ENCODE data around the gene ENTREP3. TPM values are rescaled to one million over a fixed set of nuclear protein-coding genes. Genes with fewer than 3 reads are reported as not detected.

ENTREP3 gene
- total RNA-seq, 2 donors from 2014 or later: 19.6 to 24.3 TPM

DNA sequence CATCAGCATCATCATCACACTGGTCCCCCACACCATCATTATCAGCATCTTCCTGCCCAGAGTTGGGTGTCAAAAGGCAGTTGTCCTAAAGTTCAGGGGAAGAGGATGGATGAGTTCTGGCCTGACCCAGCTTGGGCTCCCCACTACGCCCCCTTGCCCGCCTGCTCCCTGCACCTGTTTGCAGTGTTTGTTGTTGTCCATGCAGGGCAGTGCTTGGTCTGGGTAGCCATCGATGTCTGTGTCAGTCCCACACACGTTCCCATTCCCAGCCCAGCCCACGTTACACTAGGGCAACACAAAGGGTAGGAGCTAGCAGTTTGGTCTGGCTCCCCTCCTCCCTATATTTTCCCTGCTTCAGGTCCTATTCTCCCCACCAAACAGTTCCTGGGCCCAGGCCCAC lies 54.4 kb downstream of the ENTREP3 start:
- Histone ChIP-seq H3K4me1 (replicated peaks) (no peaks in the 10 kb centered on the region), H3K27ac (no peak overlapping the region), H3K36me3 (no peaks in the 10 kb centered on the region), H3K9me3 (no peaks in the 10 kb centered on the region), H3K27me3 (replicated peaks; ENCODE audit: insufficient read depth) (no peaks in the 10 kb centered on the region), H3K4me3 (no peak overlapping the region)
- intact Hi-C loops (cut with DNase I): no loop called here
- TF ChIP-seq POLR2AphosphoS5 (IDR thresholded peaks at IDR 0.05) (no peak), POLR2A (IDR thresholded peaks at IDR 0.05) (no peak), CTCF (IDR thresholded peaks at IDR 0.05) (no peak)
- no peak for DNase-seq (ENCODE audit: low spot score)
- 86% methylated on average over 5 of the region's 5 CpGs for WGBS

- H3K36me3 ChIP-seq: no peaks in the 10 kb centered on the region
- no peaks in the 10 kb centered on the region for H3K9me3 ChIP-seq
- no peaks in the 10 kb centered on the region for H3K4me1 ChIP-seq (replicated peaks)
- H3K4me3 ChIP-seq: no peak overlapping the region
- H3K27ac ChIP-seq: no peak overlapping the region
- H3K27me3 ChIP-seq (replicated peaks; ENCODE audit: insufficient read depth): no peaks in the 10 kb centered on the region
- intact Hi-C loops (cut with DNase I): no loop called here
- TF ChIP-seq POLR2AphosphoS5 (IDR thresholded peaks at IDR 0.05) (no peak), POLR2A (IDR thresholded peaks at IDR 0.05) (no peak), CTCF (IDR thresholded peaks at IDR 0.05) (no peak)
- WGBS: 86% methylated on average over 4 of the region's 4 CpGs
- no peak for DNase-seq (ENCODE audit: low spot score)
Observed at GRCh38 chr1:155199792-155200191, 55.5 kb downstream of the ENTREP3 start.

- no peak for DNase-seq (ENCODE audit: low spot score)
- Histone ChIP-seq H3K27ac (no peak overlapping the region), H3K9me3 (no peaks in the 10 kb centered on the region), H3K27me3 (replicated peaks; ENCODE audit: insufficient read depth) (no peaks in the 10 kb centered on the region), H3K36me3 (no peaks in the 10 kb centered on the region), H3K4me1 (replicated peaks) (peaks cover 12% of the 10 kb centered on the region), H3K4me3 (no peak overlapping the region)
- TF ChIP-seq POLR2AphosphoS5 (IDR thresholded peaks at IDR 0.05) (no peak), POLR2A (IDR thresholded peaks at IDR 0.05) (no peak), CTCF (IDR thresholded peaks at IDR 0.05) (no peak)
- intact Hi-C loops (cut with DNase I): no loop called here
- WGBS: 92% methylated on average over 3 of the region's 3 CpGs
Observed at GRCh38 chr1:155198547-155198906, 56.8 kb downstream of the ENTREP3 start.

DNA sequence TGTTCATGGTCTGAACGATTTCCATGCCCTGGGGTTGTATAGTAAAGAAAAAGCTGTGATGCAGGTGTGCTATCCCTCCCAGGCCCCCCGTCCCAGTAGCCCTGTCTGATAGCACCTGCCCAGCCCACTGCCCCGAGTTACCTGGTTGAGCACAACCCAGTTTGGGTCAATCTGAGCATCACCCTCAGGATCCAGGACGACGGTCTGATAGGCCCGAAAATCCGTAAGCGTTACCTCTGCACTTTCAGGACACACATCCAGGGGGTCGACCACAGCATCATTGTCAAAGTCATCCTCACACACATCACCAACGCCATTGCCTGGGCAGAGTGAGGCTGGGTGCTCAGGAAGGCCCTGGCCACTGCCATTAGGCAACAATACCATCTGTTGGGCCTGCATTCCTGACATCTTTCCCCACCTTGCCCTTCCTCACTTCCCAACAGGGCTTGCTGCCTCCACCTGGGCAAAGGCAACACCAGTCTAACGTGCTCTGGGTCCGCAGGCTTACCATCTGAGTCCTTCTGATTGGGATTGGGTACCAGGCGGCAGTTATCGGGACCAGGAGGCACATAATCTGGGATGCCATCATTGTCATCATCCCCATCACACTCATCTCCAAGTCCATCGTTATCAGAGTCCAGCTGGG lies 57.3 kb downstream of the ENTREP3 start:
- Histone ChIP-seq H3K4me1 (replicated peaks) (peaks cover 14% of the 10 kb centered on the region), H3K27me3 (replicated peaks; ENCODE audit: insufficient read depth) (no peaks in the 10 kb centered on the region), H3K36me3 (no peaks in the 10 kb centered on the region), H3K27ac (no peak overlapping the region), H3K9me3 (no peaks in the 10 kb centered on the region), H3K4me3 (no peak overlapping the region)
- DNase-seq (ENCODE audit: low spot score): no peak
- no peak for TF ChIP-seq CTCF (IDR thresholded peaks at IDR 0.05)
- TF ChIP-seq POLR2AphosphoS5 (IDR thresholded peaks at IDR 0.05): no peak
- TF ChIP-seq POLR2A (IDR thresholded peaks at IDR 0.05): no peak
- WGBS: 90% methylated on average over 15 of the region's 15 CpGs
- intact Hi-C loops (cut with DNase I): no loop called here

Other genes starting within 250 kb of the ENTREP3 start
- gene DCST2, start 221.7 kb downstream of the ENTREP3 start, total RNA-seq: 1 to 10 TPM; 2.3 to 5.3 TPM
- gene DCST1, start 221.7 kb downstream of the ENTREP3 start, total RNA-seq: under 1 TPM in 1 of 2 donors, not detected in 1; 0.51 TPM
- 100 to 1,000 TPM in 1 of 2 donors, 10 to 100 TPM in 1; 72.5 to 138 TPM for gene ADAM15, start 204.2 kb downstream of the ENTREP3 start, total RNA-seq
- 10 to 100 TPM; 10.3 to 23.4 TPM for gene EFNA4, start 191.7 kb downstream of the ENTREP3 start, total RNA-seq
- 1 to 10 TPM; 5.9 to 8.4 TPM for gene EFNA3, start 176.6 kb downstream of the ENTREP3 start, total RNA-seq
- 100 to 1,000 TPM in 1 of 2 donors, 10 to 100 TPM in 1; 85.1 to 132 TPM for gene EFNA1, start 127.6 kb downstream of the ENTREP3 start, total RNA-seq
- 10 to 100 TPM; 26.6 to 48.0 TPM for gene SLC50A1, start 119.6 kb downstream of the ENTREP3 start, total RNA-seq
- gene DPM3, start 115.0 kb downstream of the ENTREP3 start, total RNA-seq: 10 to 100 TPM; 93.6 to 97.0 TPM
- 100 to 1,000 TPM; 111 to 236 TPM for gene KRTCAP2, start 82.2 kb downstream of the ENTREP3 start, total RNA-seq
- gene TRIM46, start 81.6 kb downstream of the ENTREP3 start, total RNA-seq: 1 to 10 TPM in 1 of 2 donors, under 1 TPM in 1; 0.14 to 1.6 TPM
- gene THBS3, start 47.6 kb downstream of the ENTREP3 start, total RNA-seq: 10 to 100 TPM; 13.1 to 38.5 TPM
- gene MTX1, start 46.8 kb downstream of the ENTREP3 start, total RNA-seq: 10 to 100 TPM; 49.6 to 57.1 TPM
- 10 to 100 TPM; 84.1 to 97.8 TPM for gene SCAMP3, start 6.9 kb upstream of the ENTREP3 start, total RNA-seq
- 10 to 100 TPM; 28.1 to 56.5 TPM for gene CLK2, start 18.0 kb upstream of the ENTREP3 start, total RNA-seq
- gene HCN3, start 22.0 kb upstream of the ENTREP3 start, total RNA-seq: 1 to 10 TPM; 1.9 to 2.6 TPM
- not detected for gene PKLR, start 46.0 kb upstream of the ENTREP3 start, total RNA-seq
- 100 to 1,000 TPM in 1 of 2 donors, 10 to 100 TPM in 1; 59.6 to 100 TPM for gene FDPS, start 53.4 kb upstream of the ENTREP3 start, total RNA-seq
- 10 to 100 TPM; 34.0 to 35.1 TPM for gene RUSC1, start 65.4 kb upstream of the ENTREP3 start, total RNA-seq